ENCODE measurements around the gene STK10. TPM values are rescaled to one million over a fixed set of nuclear protein-coding genes. Genes with fewer than 3 reads are reported as not detected.
A peak's percentile ranks its signal among the peaks of the same experiment; 100 is the strongest.
"Not testable (repeated sequence)": the region's sequence is repeated elsewhere in the genome, so short reads cannot be mapped to it uniquely, and the experiment has no call there.

STK10 gene
- total and polyA plus RNA-seq, 3 donors from 2014 or later = 48.8 to 148 (median 142) TPM

- H3K4me3 ChIP-seq = no peak overlapping the region
- intact Hi-C loops (cut with DNase I; ENCODE audit: low total_unique reads) = no loop called here
- H3K4me1 ChIP-seq = peaks cover 23% of the 10 kb centered on the region
- no peaks in the 10 kb centered on the region for H3K27me3 ChIP-seq
- TF ChIP-seq CTCF (IDR thresholded peaks at IDR 0.05) = no peak
- TF ChIP-seq POLR2A (IDR thresholded peaks at IDR 0.05) = no peak
- H3K36me3 ChIP-seq (ENCODE audit: low read depth, missing control alignments) = no peaks in the 10 kb centered on the region
- WGBS, 2 donors = 82 to 90% methylated on average over 8 of the region's 8 CpGs
- no peak for DNase-seq
- H3K27ac ChIP-seq = no peak overlapping the region
- no peaks in the 10 kb centered on the region for H3K9me3 ChIP-seq
Observed at GRCh38 chr5:172159016-172159415, 29.0 kb downstream of the STK10 start.

DNA sequence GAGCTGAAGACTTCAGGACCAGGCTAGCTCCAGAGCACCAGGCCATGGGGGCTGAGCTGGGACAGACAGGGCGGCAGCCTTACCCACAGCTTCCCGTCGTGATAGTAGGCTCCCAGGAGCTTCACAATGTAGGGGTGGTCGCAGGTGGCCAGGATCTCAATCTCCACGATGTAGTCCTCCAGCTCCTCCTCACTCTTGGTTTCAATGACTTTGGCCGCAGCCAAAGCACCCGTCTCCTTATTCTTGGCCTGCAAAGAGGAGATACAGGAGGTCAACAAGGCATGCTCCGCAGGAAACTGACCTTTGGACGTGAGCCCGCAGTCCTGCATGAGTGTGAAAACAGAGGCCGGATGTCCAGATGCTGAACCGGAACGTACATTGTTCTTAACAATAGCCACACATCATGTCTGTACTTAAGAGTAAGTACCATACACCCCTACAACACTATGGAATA lies 31.5 kb downstream of the STK10 start:
- WGBS, 2 donors = 62 to 70% methylated on average over 12 to 13 of the region's 13 CpGs
- peaks cover 4% of the 10 kb centered on the region for H3K4me1 ChIP-seq
- H3K36me3 ChIP-seq (ENCODE audit: low read depth, missing control alignments) = no peaks in the 10 kb centered on the region
- TF ChIP-seq CTCF (IDR thresholded peaks at IDR 0.05) (no peak), POLR2A (IDR thresholded peaks at IDR 0.05) (no peak)
- intact Hi-C loops (cut with DNase I; ENCODE audit: low total_unique reads) = no loop called here
- H3K4me3 ChIP-seq = no peak overlapping the region
- H3K27me3 ChIP-seq = no peaks in the 10 kb centered on the region
- H3K27ac ChIP-seq = no peak overlapping the region
- no peak for DNase-seq
- no peaks in the 10 kb centered on the region for H3K9me3 ChIP-seq

GRCh38 chr5:172155101-172155500 lies 32.9 kb downstream of the STK10 start:
- H3K9me3 ChIP-seq; intact Hi-C loops (cut with DNase I; ENCODE audit: low total_unique reads); H3K36me3 ChIP-seq (ENCODE audit: low read depth, missing control alignments); H3K27me3 ChIP-seq; H3K27ac ChIP-seq; H3K4me1 ChIP-seq; DNase-seq; H3K4me3 ChIP-seq: not testable (repeated sequence)
- WGBS, 2 donors = 76 to 86% methylated on average over 9 of the region's 9 CpGs

GRCh38 chr5:172153695-172154094 lies 34.3 kb downstream of the STK10 start:
- no peak for TF ChIP-seq POLR2A (IDR thresholded peaks at IDR 0.05)
- TF ChIP-seq CTCF (IDR thresholded peaks at IDR 0.05) = no peak
- no peak overlapping the region for H3K4me3 ChIP-seq

DNA sequence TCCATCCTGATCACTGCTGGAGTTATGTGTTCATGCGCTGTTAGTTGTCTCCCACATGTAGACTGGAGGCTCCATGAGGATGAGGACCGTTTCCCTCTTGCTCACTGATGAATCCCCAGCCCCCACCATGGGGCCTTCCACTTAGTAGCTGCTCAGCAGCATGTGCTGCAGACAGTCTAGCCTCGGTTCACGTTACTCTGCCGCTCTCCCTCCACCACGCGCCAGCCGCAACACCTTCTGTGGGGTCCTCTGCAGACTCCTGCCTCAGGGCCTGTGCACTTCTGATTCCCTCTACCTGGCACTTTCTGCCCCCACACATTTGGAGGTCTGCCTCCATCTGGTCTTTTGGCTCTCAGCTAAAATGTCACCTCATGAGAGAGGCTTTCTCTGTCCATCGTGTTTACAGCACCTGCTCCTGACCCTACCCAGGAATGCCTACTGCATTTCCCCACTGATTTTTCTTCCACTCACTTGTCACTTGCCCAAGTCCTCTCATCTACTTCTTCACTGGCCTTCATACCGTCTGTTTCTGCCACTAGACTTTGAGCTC lies 36.3 kb downstream of the STK10 start:
- intact Hi-C loops (cut with DNase I; ENCODE audit: low total_unique reads) = no loop called here
- no peak for DNase-seq
- Histone ChIP-seq H3K9me3 (no peaks in the 10 kb centered on the region), H3K27ac (no peak overlapping the region), H3K27me3 (no peaks in the 10 kb centered on the region), H3K36me3 (ENCODE audit: low read depth, missing control alignments) (no peaks in the 10 kb centered on the region), H3K4me3 (no peak overlapping the region), H3K4me1 (peaks cover 15% of the 10 kb centered on the region)
- TF ChIP-seq CTCF (IDR thresholded peaks at IDR 0.05) (no peak), POLR2A (IDR thresholded peaks at IDR 0.05) (no peak)
- 91 to 97% methylated on average over 10 of the region's 10 CpGs for WGBS, 2 donors

More at GRCh38 chr5:172153695-172154094, 34.3 kb downstream of the STK10 start:
- H3K36me3 ChIP-seq (ENCODE audit: low read depth, missing control alignments) = no peaks in the 10 kb centered on the region
- no peak for DNase-seq
- no peaks in the 10 kb centered on the region for H3K27me3 ChIP-seq
- H3K4me1 ChIP-seq = peaks cover 13% of the 10 kb centered on the region
- intact Hi-C loops (cut with DNase I; ENCODE audit: low total_unique reads) = no loop called here
- 85 to 87% methylated on average over 3 of the region's 3 CpGs for WGBS, 2 donors
- H3K27ac ChIP-seq = peak overlapping the region; percentile 33 to 40
- H3K9me3 ChIP-seq = no peaks in the 10 kb centered on the region
